ENCODE results near the gene PRELP. TPM values are rescaled to one million over a fixed set of nuclear protein-coding genes. Genes with fewer than 3 reads are reported as not detected.

The PRELP gene
- total RNA-seq, 1 experiment from 2014 or later, result not detected

DNA sequence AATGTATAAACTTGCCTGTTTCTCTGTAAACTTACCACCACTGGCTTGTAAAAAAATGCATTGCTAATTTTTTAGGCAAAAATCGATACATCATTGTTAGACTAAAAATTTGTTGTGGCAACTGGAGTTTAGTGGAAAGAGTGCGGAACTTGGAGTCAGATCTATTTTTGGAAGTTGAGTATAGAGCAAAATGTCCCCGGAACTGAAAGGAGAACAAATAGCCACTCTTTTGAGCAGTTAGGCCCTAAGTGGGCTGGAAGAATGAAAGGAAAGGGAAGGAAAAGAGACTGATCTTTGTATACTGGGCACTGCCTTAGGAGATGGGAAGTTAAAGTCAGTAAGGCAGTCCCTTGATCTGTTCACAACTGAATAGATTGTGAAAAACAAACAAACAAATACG is 48.5 kb downstream of the PRELP start:
- DNase-seq (ENCODE audit: low read depth), result no peak

DNA sequence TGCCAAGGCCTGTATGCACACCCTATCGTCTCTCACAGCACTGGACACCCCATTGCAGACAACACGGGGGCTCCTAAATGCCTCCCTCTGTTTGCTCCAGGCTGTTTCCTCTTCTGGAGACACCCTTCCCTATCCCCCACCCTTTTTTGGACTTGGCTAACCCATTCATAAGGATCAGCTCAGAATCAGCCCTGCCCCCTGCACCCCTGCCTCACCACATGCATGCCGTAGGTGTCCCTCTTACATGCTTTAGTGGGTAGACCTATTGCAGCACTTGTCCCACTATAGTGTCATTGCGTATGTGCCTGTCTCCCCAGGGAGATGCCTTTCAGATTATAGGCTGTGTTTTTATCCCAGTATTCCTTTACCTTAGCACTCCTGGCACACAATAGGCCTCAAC is 49.2 kb downstream of the PRELP start:
- no peak for DNase-seq (ENCODE audit: low read depth)

DNA sequence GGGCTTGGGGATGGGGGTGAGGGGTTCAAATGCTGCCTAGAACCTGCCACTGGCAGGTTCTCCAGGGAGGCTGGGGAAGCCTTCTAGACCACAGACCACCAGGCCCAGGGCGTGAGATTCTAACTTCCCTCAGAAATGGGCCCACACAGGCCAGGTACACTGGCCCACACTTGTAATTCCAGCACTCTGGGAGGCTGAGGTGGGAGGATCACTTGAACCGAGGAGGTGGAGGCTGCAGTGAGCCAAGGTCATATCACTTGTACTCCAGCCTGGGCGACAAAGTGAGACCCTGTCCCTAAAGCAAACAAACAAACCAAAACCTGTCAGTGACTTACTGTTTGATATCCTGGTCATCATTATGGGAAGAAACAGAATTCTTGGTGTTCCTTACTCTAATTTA is 50.1 kb downstream of the PRELP start:
- DNase-seq (ENCODE audit: low read depth), result no peak

DNA sequence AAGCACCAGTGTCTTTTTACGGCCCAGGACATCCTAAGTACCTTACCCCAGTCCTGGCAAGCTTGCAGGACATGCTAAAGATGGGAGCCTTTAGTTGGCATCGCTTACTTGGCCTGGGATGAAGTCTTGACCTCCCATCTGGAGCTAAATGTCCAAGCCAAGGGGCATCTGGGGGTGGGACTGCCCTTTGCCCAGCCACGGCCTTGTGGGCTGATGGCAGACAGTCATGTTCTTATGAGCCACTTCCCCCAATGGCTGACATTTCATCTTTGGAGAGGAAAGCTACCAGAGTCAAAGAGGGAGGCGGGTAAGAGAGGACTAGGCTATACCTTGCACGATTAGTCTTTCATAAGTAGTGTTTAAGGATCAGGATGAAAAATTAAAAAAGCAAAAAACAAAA is 50.5 kb downstream of the PRELP start:
- DNase-seq (ENCODE audit: low read depth), result no peak

DNA sequence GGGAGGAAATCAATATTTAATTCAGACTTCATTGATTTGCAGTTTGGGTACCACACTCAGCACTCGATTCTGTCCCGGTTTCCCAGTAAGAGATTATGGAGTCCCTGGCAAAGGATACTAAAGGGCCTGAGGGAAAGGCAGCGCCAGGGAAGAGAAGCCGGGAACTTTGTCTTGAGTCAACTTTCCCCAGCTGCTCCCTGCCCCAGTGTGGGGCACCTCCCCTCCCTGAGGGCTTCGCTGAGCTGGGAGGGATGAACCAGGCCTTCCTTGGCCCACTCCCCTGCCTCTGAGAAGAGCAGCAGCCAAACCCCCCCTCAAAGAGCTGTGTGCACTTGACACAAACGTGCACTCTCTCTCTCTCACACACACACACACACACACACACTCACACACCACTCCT is 51.0 kb downstream of the PRELP start:
- DNase-seq (ENCODE audit: low read depth), result peak; percentile 56

DNA sequence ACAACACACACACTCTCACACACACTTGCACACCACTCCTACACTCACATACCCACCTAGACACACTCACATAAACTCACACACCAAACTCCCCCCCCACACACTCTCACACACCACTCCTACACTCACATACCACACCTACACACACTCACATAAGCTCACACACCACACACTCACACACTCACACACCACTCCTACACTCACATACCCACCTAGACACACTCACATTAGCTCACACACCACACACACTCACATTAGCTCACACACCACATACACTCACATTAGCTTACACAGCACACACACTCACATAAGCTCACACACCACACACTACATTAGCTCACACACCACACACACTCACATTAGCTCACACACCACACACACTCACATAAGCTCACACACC is 51.4 kb downstream of the PRELP start:
- DNase-seq (ENCODE audit: low read depth), result no peak

DNA sequence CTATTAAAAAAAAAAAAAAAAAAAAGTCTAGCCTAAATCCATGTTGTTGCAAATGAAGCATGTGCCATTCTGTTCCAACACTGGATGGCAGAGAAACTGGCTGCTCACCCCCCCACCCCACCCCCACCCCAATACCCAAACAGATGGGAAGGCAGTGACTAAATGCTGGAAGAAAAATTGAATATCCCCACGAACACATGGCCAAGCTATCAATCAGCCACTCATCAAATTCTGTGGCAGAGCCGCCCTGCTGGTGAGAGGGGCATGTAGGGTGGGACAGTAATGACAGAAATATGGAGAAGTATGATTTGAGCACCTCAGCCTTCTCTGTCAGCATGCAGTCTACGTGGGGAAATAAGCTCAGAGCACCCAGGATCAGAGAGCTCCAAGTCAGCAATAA is 52.5 kb downstream of the PRELP start:
- no peak for DNase-seq (ENCODE audit: low read depth)

DNA sequence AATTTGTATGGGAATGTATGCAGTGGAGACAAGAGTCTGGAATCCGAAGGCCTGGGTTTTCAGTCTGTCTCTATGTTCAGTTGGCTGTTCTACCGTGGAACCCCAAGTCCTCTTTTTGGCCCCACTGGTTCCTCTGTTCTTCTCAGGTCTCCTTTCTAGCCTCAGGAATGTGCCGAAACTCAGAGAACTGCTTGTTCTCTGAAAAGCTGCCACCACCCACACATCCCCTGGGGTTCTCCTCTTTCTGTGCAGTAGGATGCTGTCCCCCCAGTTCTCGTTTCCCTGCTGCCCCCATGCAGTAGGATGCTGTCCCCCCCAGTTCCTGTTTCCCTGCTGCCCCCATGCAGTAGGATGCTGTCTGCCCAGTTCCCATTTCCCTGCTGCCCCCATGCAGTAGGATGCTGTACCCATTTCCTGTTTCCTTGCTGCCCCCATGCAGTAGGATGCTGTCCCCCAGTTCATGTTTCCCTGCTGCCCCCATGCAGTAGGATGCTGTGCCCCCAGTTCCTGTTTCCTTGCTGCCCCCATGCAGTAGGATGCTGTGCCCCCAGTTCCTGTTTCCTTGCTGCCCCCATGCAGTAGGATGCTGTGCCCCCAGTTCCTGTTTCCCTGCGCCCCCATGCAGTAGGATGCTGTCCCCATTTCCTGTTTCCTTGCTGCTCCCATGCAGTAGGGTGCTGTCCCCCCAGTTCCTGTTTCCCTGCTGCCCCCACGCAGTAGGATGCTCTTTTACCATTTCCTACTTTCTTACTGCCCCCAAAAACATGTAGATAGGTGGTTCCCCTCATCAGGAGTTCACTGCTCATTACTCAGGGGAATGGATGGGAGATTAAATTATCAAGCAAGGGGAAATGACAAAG is 53.6 kb downstream of the PRELP start:
- no peak for DNase-seq (ENCODE audit: low read depth)

DNA sequence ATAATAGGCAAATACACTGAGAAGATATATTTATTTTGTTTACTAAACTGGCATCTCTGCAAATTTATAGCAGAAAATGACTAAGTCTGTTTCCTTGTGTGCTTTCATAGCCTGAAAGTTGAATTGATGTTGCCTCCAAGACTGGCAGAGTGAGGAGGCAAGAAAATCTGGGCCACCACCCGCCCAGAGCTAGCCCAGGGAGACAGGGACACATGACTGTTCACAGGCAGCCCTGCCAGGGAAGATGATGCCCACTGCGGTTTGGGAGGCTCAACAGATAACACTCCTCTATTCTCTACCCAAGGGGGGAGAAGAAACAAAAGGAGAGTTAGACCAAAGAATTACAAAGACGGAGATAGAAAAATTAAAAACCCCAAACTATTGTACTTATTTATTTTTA is 55.5 kb downstream of the PRELP start:
- DNase-seq (ENCODE audit: low read depth), result no peak

DNA sequence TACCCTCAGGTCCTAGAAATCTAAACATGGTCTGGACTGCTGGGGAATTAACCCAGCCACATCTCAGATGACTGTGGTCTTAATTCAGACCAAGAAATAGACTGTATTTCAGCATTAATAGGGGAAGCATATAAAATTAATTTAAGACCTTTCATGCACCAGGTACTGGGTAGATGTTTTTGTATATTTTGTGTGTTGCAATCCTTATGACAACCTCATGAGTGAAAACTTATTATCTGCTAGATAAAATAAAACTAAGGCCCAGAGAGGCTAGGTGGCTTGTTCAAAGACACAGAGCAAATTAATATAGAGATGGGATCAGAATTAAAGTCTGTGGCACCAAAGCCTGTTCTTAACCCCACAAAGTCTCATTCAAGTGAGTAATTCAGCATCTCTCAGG is 58.4 kb downstream of the PRELP start:
- DNase-seq (ENCODE audit: low read depth), result no peak

DNA sequence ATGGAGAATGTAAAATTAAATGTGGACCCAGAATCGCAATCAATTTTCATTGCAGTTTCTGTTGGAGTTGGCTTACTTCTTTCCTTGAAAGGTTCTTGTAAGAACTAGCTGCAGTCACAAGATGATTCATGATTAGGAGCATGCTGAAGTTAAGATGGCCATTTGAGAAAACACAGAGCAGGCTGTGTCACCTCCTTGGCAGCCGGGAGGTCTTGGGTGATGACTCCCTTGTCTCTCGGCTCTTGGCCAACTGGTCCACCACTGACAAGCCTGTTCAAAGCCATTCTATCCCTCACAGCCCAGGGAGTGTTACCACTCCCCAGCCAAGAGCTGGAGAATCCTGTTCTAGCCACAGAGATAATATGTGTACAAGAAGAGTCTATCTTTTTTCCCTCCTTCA is 58.9 kb downstream of the PRELP start:
- DNase-seq (ENCODE audit: low read depth), result peak; percentile 96

DNA sequence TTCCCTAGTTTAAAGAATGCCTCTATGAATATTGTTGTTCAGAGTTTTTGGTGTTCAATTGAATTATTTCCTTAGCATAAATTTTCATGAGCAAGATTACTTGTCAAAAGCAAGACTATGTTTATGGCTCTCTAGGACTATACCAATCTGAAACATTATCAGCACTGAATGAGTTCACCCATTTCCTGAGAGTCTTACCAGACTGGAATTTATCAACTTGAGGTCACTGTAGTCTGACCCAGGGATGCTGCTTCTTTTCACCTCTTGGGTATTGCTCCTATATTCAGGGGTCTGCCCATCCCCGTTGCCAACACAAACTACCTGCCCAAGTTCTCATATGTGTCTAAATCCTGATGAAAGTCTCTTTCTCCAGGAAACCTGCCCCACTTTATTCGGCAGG is 61.0 kb downstream of the PRELP start:
- peak; percentile 42 for DNase-seq (ENCODE audit: low read depth)

DNA sequence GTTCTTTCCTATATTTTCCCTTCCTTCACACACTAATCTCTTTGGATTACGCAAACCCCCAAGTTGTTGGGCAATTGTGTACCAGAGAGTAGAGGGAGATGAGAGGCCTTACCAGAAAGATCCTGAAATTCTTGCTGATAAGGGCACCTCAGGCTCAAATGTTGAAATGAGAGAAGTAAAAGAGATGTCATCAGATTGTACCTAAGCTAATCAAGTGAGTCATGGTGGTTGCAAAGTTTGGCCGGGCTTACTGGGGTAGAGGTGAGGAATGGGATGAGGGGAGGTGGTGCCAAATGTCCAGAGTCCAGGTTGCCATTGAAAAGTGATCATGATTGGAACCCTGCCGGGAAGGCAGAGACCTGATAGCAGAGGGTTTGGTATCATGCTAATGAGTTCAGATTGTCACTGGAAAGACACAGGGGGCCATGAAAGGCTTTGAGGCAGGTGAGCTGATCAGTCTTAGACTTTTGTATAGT is 61.4 kb downstream of the PRELP start:
- DNase-seq (ENCODE audit: low read depth), result peak; percentile 81

DNA sequence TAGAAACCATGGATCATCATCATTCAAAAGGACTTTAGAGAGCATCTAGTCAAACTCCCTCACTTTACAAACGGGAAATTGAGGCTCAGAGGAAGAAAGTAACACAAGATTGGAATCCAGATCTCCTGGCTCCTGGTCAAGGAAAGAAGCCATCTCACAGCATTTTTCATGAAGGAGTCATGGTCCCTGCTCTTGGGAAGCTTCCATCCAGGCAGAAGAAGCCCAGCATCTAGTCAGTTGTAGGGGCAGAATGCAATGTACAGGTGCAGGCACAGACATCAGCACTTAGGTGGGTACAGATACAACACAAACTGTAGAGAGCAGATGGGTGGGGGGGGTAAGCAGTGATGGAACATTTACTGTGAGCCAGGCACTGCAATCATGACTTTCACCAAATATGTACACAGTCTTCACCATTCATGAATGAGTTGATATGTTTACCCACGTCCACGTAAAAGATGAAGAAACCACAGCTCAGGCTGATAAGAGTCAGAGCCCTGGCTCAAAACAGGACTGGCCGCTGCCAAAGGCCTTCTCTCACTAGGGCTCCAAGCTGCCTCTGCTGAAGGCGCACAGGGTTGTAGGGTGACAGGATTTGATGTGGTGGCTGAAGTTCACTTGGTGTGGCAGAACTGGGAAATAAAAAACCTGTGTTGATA is 62.3 kb downstream of the PRELP start:
- DNase-seq (ENCODE audit: low read depth), result no peak

DNA sequence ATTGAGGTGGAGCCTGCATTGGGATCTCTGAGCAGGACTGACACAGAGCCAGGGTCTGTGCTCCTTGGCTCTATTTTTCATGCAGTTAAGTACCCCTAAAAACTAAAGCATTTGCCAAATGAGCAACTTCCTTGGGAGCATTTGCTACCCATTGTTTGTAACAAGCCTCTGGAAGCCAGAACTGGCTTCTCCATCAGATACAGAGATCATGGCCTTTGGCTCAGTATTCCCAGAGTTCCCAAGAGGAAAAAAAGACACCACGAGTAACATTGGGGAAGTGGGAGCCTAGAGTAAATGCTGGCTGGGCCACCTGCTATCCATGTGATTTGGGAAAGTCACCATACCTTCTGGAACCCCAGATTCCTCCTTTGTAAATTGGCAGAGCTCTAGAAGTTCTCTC is 63.1 kb downstream of the PRELP start:
- DNase-seq (ENCODE audit: low read depth), result no peak

DNA sequence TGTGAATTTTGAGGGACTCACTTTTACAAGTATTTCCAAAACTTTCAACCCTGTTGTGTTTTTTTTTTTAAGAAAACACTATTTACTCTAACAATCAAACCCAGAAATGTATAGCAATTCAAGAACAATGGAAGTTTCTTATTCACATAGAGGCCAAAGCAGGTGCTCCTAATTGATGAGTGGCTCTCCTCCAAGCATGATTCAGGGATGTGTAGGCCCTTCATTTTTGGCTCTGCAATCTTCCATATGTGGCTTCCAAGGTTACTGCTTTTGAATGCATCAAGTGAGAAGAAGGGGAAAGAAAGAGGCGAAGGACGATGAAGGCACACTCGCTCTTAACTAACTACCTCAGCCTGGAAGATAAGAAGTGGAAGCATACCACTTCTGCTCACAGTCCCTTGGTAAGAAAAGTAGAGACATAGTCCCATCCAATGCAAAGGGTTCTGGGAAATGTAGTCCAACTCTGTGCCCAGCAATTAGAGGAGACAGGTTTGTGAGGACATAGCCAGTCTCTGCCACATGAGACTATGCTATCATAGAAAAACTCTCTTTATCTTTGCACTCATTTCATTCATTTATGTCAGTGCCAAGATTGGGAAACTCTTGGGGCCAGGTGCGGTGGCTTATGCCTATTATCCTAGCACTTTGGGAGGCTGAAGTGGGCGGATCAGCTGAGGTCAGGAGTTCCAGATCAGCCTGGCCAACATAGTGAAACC is 64.4 kb downstream of the PRELP start:
- DNase-seq (ENCODE audit: low read depth), result no peak

Other genes starting within 250 kb of the PRELP start
- not detected in 2 replicates for gene CHIT1, start 246.1 kb upstream of the PRELP start, total RNA-seq (2014; rRNA removed; shearing (Covaris generic))
- 2.2 and 2.6 TPM in 2 replicates for gene BTG2, start 170.3 kb upstream of the PRELP start, total RNA-seq (2014; rRNA removed; shearing (Covaris generic))
- 0.03 and 0.69 TPM in 2 replicates for gene FMOD, start 124.7 kb upstream of the PRELP start, total RNA-seq (2014; rRNA removed; shearing (Covaris generic))
- not detected in 2 replicates for gene OPTC, start 18.3 kb downstream of the PRELP start, total RNA-seq (2014; rRNA removed; shearing (Covaris generic))
- 53.5 and 61.1 TPM in 2 replicates for gene ATP2B4, start 151.0 kb downstream of the PRELP start, total RNA-seq (2014; rRNA removed; shearing (Covaris generic))